ENCODE measurements around the gene FOS. TPM values are rescaled to one million over a fixed set of nuclear protein-coding genes. Genes with fewer than 3 reads are reported as not detected.

Gene FOS
- total RNA-seq, 1 experiment from 2014 or later: 149 TPM

DNA sequence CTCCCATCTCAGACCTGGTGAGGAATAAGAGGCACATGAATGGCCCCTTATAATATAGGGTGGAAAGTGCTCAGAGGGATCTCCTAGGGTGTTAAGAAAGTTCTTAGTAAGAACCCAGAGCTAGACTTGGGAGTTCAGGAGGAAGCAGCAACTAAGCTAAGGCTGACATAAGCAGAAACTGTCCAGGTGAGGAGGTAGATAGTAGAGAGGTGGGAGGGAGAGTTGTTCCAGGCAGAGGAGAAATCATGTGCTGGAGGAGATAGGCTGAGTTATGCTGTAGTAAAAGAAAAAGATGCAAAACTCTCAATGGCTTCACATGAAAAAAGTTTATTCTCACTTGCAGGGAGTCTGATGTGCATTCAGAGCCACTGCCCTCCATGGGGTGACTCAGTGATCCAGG lies 50.7 kb downstream of the FOS start:
- H3K27ac Mint-ChIP-seq (ENCODE audit: unreplicated experiment): no peak overlapping the region
- TF ChIP-seq, protein P1, sequence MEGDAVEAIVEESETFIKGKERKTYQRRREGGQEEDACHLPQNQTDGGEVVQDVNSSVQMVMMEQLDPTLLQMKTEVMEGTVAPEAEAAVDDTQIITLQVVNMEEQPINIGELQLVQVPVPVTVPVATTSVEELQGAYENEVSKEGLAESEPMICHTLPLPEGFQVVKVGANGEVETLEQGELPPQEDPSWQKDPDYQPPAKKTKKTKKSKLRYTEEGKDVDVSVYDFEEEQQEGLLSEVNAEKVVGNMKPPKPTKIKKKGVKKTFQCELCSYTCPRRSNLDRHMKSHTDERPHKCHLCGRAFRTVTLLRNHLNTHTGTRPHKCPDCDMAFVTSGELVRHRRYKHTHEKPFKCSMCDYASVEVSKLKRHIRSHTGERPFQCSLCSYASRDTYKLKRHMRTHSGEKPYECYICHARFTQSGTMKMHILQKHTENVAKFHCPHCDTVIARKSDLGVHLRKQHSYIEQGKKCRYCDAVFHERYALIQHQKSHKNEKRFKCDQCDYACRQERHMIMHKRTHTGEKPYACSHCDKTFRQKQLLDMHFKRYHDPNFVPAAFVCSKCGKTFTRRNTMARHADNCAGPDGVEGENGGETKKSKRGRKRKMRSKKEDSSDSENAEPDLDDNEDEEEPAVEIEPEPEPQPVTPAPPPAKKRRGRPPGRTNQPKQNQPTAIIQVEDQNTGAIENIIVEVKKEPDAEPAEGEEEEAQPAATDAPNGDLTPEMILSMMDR (IDR thresholded peaks at IDR 0.05; ENCODE audit: unreplicated experiment): no peak
- no peaks in the 10 kb centered on the region for H3K36me3 Mint-ChIP-seq (ENCODE audit: insufficient read depth, unreplicated experiment)
- no peaks in the 10 kb centered on the region for H3K9me3 Mint-ChIP-seq (ENCODE audit: low read depth, unreplicated experiment)
- CTCF ChIA-PET: no interaction called here
- intact Hi-C loops (cut with micrococcal nuclease; ENCODE audit: unreplicated experiment): no loop called here
- BruUV-seq (replicated peaks): no TSS peak
- no peak for DNase-seq
- H3K4me3 Mint-ChIP-seq (ENCODE audit: low read depth, unreplicated experiment): no peak overlapping the region
- peaks cover 37% of the 10 kb centered on the region for H3K27me3 Mint-ChIP-seq (ENCODE audit: unreplicated experiment)
- no peaks in the 10 kb centered on the region for H3K4me1 Mint-ChIP-seq (ENCODE audit: low read depth, unreplicated experiment)

DNA sequence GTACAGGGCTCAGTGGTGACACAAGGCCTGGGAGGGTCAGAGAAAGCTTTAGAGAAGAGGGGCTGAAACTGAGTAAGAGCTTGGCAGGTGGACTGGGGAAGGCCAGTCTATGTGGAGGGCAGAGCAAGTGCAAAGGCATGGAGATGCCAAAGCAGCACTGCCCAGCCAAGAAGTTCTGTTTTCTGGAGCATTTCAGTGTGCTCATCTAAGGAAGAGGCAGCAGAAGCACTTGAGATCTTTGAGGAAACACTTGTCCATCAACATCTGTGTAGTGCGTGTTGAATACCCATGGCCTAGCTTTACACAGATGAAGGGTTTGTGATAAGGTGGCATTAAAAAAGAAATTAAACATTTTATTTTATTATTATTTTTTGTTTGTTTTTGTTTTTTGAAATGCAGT lies 52.8 kb downstream of the FOS start:
- no peak overlapping the region for H3K27ac Mint-ChIP-seq (ENCODE audit: unreplicated experiment)
- H3K36me3 Mint-ChIP-seq (ENCODE audit: insufficient read depth, unreplicated experiment): no peaks in the 10 kb centered on the region

More for the DNA sequence above, 52.8 kb downstream of the FOS start:
- Mint-ChIP-seq H3K27me3 (ENCODE audit: unreplicated experiment) (peaks cover 37% of the 10 kb centered on the region), H3K9me3 (ENCODE audit: low read depth, unreplicated experiment) (no peaks in the 10 kb centered on the region), H3K4me3 (ENCODE audit: low read depth, unreplicated experiment) (no peak overlapping the region), H3K4me1 (ENCODE audit: low read depth, unreplicated experiment) (no peaks in the 10 kb centered on the region)
- TF ChIP-seq, protein P1 (IDR thresholded peaks at IDR 0.05; ENCODE audit: unreplicated experiment): no peak
- CTCF ChIA-PET: no interaction called here
- no peak for DNase-seq
- no TSS peak for BruUV-seq (replicated peaks)
- intact Hi-C loops (cut with micrococcal nuclease; ENCODE audit: unreplicated experiment): no loop called here

Other genes starting within 250 kb of the FOS start
- 24.7 and 25.0 TPM in 2 replicates for gene MLH3, start 227.4 kb upstream of the FOS start, total RNA-seq (2022)
- 27.4 and 33.2 TPM in 2 replicates for gene ACYP1, start 214.8 kb upstream of the FOS start, total RNA-seq (2022)
- 5.1 and 5.3 TPM in 2 replicates for gene ZC2HC1C, start 209.2 kb upstream of the FOS start, total RNA-seq (2022)
- 63.4 and 65.4 TPM in 2 replicates for gene NEK9, start 151.8 kb upstream of the FOS start, total RNA-seq (2022)
- 391 and 434 TPM in 2 replicates for gene TMED10, start 102.2 kb upstream of the FOS start, total RNA-seq (2022)
- gene JDP2, start 149.2 kb downstream of the FOS start, total RNA-seq (2022): 18.8 and 24.1 TPM in 2 replicates
- 1.4 and 2.2 TPM in 2 replicates for gene BATF, start 243.6 kb downstream of the FOS start, total RNA-seq (2022)

All from Calu3 (cell line).